HCEC 1CT (cell line): ENCODE measurements around the gene GOLGA6C.
A peak's percentile ranks its signal among the peaks of the same experiment; 100 is the strongest.
"Not testable (repeated sequence)": the region's sequence is repeated elsewhere in the genome, so short reads cannot be mapped to it uniquely, and the experiment has no call there.

ENCODE experiments used
- DNase-seq: peaks from one replicate; pipeline ENCODE4 v3.0.0-alpha.2; 2017

Gene GOLGA6C

GRCh38 chr15:75258620-75259343, 648 bp downstream of the GOLGA6C start:
- DNase-seq, result not testable (repeated sequence)

DNA sequence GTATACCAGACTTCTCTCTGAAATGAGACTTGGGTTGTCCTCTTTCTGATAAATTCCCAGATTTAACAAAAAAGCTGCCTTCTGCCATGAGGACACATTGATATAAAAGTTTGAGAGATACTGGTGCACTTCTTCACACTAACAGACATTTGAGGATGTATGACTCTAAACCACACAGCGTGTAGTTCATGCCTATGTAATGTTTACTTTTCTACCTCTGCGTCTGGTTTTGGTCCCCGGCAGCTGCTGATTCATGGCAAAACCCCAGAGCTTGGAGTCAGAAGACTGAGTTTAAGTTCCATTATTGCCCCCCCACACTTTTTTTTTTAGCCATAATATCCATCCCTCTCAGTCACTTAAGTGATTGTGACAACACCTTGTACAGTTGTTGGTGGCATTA, 1.7 kb downstream of the GOLGA6C start:
- DNase-seq, result not testable (repeated sequence)

DNA sequence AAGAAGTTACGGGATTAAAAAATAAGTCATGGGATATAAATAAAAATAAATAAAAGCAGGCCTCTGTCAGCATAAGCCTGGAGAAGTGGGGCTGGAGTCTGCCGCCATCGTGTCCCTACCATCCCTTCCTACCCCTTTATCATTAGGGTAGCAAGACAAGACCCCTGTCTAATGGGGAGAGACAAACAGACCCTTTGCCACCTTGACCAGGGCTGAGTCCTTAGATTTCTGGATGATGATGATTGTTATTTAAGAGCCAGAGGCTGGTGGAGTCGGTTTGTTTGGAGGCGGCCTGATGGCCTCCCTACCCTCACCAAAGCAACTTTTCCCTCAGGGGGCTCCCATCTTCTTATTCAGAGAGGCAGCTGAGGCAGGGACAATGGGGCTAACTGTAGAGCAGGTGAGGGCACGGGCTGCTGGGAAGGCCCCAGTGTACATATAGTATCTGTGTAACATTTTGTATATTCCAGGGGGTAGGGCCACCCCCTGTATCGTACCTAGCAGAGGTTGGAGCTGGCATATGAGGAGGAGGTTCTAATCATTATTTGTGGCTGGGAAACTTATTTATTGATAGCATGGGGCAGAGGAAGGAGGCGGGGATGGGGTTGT, 15.7 kb downstream of the GOLGA6C start:
- DNase-seq, result not testable (repeated sequence)

- peak; percentile 34 for DNase-seq
Measured at GRCh38 chr15:75274509-75275107, 16.5 kb downstream of the GOLGA6C start.

DNA sequence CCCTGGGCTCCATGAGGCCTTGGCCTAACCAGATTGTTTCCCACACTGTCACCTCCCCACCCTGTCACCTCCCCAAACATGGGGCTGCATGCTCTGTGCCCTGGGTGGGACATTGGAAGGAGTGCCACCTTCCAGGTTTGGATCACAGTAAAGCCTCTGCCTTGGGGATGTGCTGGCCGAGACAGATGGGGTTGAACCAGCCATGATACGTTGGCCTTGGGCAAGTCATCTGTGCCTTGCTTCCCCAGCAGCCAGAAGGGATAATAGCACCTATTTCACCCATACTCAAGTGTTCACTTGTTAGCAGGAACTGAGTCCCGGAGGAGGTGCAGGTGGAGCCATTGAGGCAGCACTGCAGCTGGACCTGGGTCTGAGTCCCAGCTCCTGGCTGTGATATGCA, 17.5 kb downstream of the GOLGA6C start:
- not testable (repeated sequence) for DNase-seq

GRCh38 chr15:75278497-75278896, 20.4 kb downstream of the GOLGA6C start:
- DNase-seq, result not testable (repeated sequence)

- DNase-seq, result not testable (repeated sequence)
Measured at GRCh38 chr15:75282572-75282971, 24.4 kb downstream of the GOLGA6C start, which contains the start of gene GOLGA6D. TSS of gene GOLGA6D (plus strand) at chr15:75282835. CDS start at chr15:75282876, 41 bp downstream.

DNA sequence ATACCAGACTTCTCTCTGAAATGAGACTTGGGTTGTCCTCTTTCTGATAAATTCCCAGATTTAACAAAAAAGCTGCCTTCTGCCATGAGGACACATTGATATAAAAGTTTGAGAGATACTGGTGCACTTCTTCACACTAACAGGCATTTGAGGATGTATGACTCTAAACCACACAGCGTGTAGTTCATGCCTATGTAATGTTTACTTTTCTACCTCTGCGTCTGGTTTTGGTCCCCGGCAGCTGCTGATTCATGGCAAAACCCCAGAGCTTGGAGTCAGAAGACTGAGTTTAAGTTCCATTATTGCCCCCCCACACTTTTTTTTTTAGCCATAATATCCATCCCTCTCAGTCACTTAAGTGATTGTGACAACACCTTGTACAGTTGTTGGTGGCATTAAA, 26.0 kb downstream of the GOLGA6C start:
- not testable (repeated sequence) for DNase-seq

DNA sequence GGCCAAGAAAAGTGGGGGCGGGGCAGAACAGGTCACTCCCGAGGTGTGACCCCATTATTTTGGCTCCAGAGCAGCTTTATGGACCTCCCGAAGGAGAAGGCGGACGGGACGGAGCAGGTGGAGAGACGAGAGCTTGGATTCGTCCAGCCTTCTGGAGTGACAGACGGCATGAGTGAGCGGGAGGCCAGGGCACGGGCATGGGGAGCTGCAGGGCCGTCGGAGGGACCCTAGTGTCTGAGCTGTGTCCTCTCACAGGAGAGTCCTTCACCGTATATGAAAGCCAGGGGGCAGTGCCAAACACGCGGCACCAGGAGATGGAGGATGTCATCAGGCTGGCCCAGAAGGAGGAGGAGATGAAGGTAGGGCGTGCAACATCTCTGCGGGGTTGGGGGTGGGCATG, 35.5 kb downstream of the GOLGA6C start:
- DNase-seq, result not testable (repeated sequence)

DNA sequence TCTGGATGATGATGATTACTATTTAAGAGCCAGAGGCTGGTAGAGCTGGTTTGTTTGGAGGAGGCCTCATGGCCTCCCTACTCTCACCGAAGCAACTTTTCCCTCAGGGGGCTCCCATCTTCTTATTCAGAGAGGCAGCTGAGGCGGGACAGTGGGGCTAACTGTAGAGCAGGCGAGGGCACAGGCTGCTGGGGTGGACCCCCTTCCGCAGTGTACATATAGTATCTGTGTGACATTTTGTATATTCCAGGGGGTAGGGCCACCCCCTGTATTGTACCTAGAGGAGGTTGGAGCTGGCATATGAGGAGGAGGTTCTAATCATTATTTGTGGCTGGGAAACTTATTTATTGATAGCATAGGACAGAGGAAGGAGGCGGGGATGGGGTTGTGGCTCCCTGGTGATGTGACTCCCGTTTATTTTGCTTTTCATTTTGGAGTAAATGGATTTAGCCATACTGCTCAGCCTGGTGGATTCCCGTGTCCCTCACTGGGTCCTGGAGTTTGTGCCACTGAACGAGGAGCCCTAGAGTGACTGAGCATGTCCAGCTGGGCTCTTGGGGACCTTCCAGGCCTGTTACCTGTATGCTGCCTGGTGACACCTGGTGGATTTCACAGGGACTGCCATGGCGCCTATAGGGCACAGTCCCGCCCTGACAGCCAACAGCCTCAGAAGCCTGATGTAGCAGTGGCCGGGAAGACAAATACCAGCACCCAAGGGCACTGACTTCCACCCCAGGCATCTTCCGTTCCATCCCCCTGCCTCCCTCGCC, 40.6 kb downstream of the GOLGA6C start:
- not testable (repeated sequence) for DNase-seq

- not testable (repeated sequence) for DNase-seq
Measured at GRCh38 chr15:75299311-75299688, 41.2 kb downstream of the GOLGA6C start.

- DNase-seq, result not testable (repeated sequence)
Measured at GRCh38 chr15:75300026-75300425, 41.9 kb downstream of the GOLGA6C start.

DNA sequence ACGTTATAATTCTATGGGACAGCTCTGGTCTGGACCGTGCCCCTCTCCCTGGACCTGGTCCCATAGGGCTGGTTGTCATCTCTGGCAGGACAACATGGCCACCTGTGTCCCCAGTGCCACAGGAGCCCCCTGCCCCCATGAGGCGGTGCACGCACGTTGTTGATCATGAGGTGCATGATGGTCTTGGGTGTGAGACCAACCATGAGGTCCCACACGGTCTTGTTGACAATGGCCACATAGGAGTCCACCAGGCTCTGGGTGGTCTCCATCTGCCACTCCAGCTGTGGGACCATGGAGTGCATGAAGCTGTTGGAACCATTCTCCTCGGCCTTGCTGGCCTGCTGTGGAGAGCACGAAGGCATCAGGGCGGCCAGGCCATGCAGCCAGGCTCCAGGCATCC, 44.2 kb downstream of the GOLGA6C start:
- DNase-seq, result no peak

DNA sequence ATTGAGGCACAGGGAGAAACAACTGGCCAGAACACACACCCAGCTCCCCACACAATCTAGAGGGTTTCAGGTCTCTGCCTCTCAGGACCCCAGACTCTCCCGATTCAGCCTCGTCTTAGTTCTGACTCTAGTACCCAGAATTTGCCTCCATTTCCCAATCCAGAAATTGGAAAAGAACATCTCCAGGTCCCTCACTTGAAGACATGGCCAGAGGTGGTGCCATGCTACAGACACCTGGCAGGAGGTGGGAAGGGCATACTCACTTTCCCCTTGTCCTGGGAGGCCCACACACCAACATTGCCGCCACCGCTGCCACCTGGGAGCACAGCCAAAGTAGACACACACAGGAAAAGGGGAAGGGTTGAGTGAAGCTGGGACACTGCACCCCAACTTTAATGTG, 44.6 kb downstream of the GOLGA6C start:
- not testable (repeated sequence) for DNase-seq

DNA sequence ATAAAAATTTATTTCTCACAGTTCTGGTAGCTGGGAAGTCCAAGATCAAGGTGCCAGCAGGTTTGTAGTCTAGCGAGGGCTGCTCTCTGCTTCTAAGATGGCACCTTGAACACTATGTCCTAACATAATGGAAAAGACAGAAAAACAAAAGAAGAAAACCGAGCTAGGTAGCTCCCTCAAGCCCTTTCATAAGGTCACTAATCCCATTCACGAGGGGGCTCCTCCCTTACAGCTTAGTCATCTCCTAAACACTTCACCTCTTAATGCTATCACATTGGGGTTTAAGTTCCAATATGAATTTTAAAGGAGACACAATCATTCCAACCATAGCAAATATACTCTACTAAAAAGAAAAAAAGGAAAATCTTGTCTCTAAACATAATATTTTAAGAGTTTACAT, 48.1 kb downstream of the GOLGA6C start:
- DNase-seq, result no peak

DNA sequence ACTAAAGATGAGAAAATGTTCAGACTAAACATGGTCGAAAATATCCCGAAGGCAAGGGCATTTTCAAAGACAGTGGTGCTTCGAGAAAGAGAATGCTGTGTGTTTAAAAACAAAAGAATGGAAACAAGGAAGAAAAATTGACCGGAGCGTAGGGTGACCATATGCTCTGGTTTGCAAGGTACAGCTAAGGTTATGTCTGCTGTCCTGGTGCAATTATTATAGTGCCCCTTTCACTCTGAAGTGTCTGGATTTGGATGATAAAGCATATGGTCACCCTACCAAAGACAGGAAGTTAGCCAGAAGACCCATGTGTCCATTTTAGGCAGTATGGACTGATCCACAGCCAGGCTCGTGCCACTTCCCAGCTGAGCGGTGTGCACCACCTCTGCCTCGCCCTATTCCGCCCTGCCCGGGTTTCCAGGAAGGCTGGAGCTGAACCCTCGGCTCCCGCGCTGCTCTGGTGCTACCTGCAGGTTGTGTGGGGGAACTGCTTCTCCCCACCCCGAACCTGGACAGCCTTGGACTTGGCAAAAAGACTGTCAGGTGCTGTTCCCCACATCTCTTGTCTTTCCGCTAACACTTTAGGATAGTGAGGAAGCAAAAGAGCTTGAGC, 49.8 kb downstream of the GOLGA6C start:
- DNase-seq, result peak; percentile 23

DNA sequence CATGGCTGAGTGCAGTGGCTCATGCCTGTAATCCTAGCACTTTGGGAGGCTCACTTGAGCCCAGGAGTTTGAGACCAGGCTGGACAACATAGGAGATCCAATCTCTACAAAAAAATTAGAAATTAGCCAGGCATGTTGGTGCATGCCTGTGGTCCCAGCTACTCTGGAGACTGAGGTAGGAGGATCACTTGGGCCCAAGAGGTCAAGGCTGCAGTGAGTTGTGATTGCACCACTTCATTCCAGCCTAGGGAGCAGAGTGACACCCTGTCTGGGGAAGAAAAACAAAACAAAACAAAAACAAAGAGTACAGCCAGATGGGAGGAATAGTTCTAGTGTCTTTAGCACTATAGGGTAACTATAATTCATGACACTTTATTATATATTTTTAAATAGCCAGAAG, 51.6 kb downstream of the GOLGA6C start:
- no peak for DNase-seq

DNA sequence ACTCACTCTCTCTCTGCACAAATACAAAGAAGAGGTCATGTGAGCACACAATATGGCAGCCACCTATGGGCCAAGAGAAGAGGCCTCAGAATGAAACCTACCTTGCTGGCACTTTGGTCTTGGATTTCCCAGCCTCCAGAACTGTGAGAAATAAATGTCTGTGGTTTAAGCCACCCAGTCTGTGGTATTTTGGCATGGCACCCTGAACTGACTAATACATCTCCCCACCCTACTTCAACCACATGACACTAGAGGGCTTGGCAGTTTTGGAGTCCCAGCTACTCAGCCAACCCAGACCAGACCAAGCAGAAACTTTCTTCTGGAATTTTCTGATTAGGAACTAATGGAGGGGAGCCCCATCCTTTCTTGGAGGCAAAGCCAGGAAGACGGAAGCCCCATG, 54.4 kb downstream of the GOLGA6C start:
- peak; percentile 35 for DNase-seq

GRCh38 chr15:75313116-75313845, 55.1 kb downstream of the GOLGA6C start:
- DNase-seq, result no peak

DNA sequence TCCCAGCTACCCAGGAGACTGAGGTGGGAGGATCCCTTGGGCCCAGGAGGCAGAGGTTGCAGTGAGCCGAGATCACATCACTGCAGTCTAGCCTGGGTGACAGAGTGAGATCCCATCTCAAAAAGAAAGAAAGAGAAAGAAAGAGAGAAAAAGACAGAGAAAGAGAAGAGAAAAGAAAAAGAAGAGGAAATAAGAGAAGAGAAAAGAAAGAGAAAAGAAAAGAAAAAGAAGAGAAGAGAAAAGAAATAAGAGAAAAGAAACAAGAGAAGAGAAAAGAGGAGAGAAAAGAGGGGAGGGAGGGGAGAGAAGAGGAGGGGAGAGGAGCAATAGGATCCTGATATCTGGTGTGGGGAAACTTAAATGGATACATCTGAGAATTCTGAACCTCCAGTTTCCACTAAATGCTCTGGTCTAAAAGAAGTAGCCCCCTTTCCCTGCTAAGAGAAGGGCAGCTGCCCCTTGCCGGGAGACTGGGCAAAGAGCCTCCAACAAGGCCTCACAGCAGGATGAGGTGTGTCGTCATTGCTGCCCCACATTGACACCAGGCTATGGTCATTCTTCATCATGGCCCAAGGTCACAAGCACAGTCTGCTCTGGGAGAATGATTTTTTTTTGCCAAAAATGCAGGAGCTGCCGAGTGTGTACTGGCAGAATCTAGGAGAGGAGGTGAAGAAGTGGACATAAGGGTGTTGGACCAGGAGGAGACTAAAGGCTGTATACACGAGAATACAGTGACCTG, 56.6 kb downstream of the GOLGA6C start:
- DNase-seq, result no peak

GRCh38 chr15:75319231-75319897, 61.2 kb downstream of the GOLGA6C start:
- not testable (repeated sequence) for DNase-seq
